ENCODE data around the gene ZNF821.
"Not testable (repeated sequence)": the region's sequence is repeated elsewhere in the genome, so short reads cannot be mapped to it uniquely, and the experiment has no call there.

ZNF821 gene

GRCh38 chr16:71855937-71856662 is 27.9 kb downstream of the ZNF821 start:
- no peak for DNase-seq

GRCh38 chr16:71854369-71854948 is 29.5 kb downstream of the ZNF821 start:
- DNase-seq = no peak

- DNase-seq = no peak
These were observed 30.6 kb downstream of the ZNF821 start for GRCh38 chr16:71853413-71853812.

GRCh38 chr16:71852561-71852960 is 31.4 kb downstream of the ZNF821 start:
- DNase-seq = no peak

- DNase-seq = no peak
These were observed 31.8 kb downstream of the ZNF821 start for GRCh38 chr16:71852158-71852557.

- no peak for DNase-seq
These were observed 32.2 kb downstream of the ZNF821 start for GRCh38 chr16:71851746-71852145.

- no peak for DNase-seq
These were observed 35.4 kb downstream of the ZNF821 start for GRCh38 chr16:71848622-71849021.

- DNase-seq = no peak
These were observed 36.9 kb downstream of the ZNF821 start for GRCh38 chr16:71847096-71847495.

GRCh38 chr16:71846431-71846830 is 37.6 kb downstream of the ZNF821 start:
- DNase-seq = no peak

- DNase-seq = peak; percentile 42
These were observed 38.1 kb downstream of the ZNF821 start, which contains the start of gene ATXN1L for GRCh38 chr16:71845639-71846430. Gene ATXN1L (plus strand): TSS chr16:71845976. CDS start chr16:71849741, 3,765 bp downstream.

GRCh38 chr16:71843572-71843971 is 40.4 kb downstream of the ZNF821 start:
- DNase-seq = no peak

GRCh38 chr16:71840052-71840451 is 43.9 kb downstream of the ZNF821 start:
- DNase-seq = no peak

GRCh38 chr16:71837150-71837549 is 46.8 kb downstream of the ZNF821 start:
- DNase-seq = no peak

- no peak for DNase-seq
These were observed 49.7 kb downstream of the ZNF821 start for GRCh38 chr16:71834291-71834690.

- not testable (repeated sequence) for DNase-seq
These were observed 51.9 kb downstream of the ZNF821 start for GRCh38 chr16:71832112-71832511.

GRCh38 chr16:71831698-71832097 is 52.3 kb downstream of the ZNF821 start:
- not testable (repeated sequence) for DNase-seq

- DNase-seq = no peak
These were observed 53.6 kb downstream of the ZNF821 start for GRCh38 chr16:71830359-71830758.

GRCh38 chr16:71826533-71827017 is 57.4 kb downstream of the ZNF821 start:
- DNase-seq = no peak

- not testable (repeated sequence) for DNase-seq
These were observed 66.9 kb downstream of the ZNF821 start for GRCh38 chr16:71817155-71817500.

GRCh38 chr16:71811261-71811803 is 72.7 kb downstream of the ZNF821 start:
- DNase-seq = no peak

- not testable (repeated sequence) for DNase-seq
These were observed 73.8 kb downstream of the ZNF821 start for GRCh38 chr16:71810155-71810530.

Data from NCI-H526 treated with DMSO at 0.1 percent for 48 hours (cell line).